NOMO-1 treated with DMSO at 0.1 percent for 48 hours (cell line): ENCODE data around the gene MROH8.
A peak's percentile ranks its signal among the peaks of the same experiment; 100 is the strongest.
"Not testable (repeated sequence)": the region's sequence is repeated elsewhere in the genome, so short reads cannot be mapped to it uniquely, and the experiment has no call there.

ENCODE experiments used
- DNase-seq: peaks from one replicate; lab custom pipeline; 2025; ENCODE audit not compliant: unreplicated experiment; lab: John Stamatoyannopoulos, UW

Gene MROH8

DNA sequence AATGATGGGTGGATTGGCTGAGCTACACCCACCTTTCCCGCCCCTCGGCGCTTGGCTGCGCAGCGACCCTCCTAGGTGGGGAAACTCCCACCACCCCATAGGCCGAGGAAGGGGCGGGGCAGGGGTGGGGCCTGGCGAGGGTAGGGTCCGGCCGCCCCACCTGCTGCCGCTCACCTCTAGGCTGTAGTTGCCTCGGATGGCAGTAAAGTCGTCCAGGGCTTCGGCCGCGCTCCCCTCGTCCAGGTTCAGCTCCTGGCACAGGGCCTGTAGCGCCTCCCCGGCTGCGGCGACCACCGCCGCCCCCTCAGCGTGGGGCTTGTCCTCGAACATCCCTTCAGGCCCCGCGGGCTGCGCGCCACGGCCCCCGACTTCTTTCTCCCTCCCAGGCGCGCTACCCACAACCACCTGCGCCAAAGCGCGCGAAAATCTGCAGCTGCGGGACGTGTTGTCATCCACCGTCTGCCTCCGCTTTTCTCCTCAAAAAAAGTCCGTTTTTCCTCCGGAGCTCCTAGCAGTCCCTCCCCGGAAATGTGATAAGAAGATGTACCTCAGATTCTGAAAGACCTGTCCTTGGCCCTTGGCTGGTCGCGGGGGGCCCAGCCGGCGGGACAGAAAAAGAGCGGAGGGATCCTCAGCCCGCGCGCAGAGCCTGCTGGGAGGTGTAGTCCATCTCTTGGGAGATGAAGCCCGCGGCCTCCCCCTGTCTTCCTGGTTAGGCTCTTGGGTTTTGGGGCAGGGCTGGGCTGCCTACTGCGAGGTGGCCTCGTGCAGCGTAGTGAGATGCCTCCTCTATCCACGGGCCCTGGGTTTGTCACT, 83.5 kb downstream of the MROH8 start, which contains the start of gene RBL1:
TSS of gene RBL1 (minus strand) at position 399 of the 816 bp plus-strand sequence. CDS start at position 330, 69 bp downstream.
- peak; percentile 80 for DNase-seq

DNA sequence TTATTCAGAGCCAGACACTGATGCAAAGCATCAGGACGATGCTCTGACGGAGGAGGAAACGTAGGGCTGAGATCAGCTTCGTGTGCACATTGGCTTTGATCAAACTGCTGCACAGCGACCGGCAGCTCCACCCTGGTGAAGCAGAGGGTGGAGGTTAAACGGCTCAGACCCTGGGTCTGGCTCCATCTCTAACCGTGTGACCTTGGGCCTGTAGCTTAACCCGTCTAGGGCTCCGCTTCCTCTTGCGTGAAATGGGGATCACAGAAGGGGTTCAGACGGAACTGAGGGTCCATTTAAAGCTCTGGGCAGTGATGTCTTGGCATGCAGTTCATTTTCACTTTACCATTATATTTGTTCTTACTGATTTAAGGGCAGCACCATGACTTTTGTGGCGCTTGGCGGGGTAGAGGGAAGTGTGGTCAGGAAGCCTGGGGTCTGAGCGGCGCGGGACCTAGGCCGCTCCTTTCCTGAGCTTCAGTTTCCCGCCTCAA, 84.2 kb downstream of the MROH8 start:
- DNase-seq, result peak; percentile 48

DNA sequence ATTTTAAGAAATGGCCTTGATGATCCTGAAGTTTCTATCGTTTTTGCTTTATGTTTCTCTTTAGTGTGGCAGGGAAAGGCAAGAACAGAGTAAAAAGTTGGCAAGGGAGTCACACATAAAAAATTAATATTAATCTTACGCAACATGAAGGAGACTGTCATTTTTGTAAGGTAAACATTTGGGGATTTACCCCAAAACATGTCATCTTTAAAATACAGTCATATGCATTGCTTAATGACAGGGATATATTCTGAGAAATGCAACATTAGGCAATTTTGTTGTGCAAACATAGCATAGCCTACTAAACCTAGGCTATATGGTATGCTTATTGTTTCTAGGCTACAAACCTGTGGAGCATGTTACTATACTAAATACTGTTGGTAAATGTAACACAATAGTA, 88.9 kb downstream of the MROH8 start:
- DNase-seq, result no peak

DNA sequence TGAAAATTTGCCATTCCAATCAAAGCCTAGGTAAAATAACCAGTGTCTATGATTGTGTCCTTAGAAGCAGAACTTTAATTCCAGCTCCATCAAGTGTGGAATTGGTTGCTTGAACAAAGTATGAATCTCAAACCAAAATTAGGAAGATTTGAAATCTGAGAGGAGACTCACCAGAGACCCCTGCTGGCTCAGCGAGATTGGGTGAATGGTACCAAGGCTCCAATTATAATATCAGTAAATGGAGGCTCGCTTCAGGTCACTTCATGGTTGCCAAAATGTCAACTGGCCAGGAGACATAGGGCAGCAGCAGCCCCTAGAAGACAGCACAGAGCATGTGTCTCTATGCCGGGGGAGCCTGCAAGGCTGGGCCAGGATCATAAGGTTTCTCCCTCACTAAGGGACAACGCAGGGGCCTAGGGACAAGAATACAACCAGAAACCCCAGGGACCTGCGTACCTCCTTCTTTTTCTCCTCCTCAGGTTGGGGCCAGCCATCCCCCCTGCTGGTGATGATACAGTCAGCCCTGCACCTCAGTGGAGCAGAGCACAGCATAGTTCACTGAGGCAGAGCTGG, 97.5 kb downstream of the MROH8 start:
- no peak for DNase-seq

DNA sequence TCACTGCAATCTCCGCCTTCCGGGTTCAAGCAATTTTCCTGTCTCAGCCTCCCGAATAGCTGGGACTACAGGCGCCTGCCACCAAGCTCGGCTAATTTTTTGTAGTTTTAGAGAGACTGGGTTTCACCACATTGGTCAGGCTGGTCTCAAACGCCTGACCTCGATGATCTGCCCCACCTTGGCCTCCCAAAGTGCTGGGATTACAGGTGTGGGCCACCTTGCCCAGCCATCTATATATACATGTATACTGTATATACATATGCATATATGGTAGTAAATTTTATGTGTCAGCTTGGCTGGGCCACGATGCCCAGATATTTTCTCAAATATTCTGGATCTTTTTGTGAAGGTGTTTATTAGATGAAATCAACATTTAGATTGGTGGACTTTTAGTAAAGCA, 102.3 kb downstream of the MROH8 start:
- DNase-seq, result no peak

DNA sequence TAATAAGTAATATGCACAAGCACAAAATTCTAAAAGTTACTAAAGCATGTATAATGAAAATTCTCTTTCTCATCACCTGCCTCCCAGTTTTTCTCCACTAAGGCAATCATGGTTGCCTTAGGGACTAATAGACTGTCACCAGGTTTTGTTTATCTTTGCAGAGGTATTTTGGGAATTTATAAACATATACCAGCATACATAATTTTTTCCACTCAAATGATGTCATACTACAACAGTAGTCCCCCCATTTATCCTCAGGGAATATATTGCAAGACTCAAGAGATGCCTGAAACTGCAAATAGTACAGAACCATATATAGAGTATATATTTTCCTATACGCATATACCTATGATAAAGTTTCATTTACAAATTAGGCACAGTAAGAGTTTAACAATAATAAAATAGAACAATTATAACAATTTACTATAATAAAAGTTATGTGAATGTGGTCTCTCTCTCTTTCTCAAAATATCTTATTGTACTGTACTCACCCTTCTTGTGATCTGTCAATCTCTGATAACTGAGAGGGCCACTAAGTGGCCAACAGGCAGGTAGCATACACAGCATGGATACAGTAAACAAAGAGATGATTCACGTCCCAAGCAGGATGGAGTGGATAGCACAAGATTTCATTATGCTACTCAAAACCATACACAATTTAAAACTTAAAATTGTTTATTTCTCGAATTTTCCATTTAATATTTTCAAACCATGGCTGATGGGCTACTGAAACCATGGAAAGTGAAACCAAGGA, 103.2 kb downstream of the MROH8 start:
- no peak for DNase-seq

DNA sequence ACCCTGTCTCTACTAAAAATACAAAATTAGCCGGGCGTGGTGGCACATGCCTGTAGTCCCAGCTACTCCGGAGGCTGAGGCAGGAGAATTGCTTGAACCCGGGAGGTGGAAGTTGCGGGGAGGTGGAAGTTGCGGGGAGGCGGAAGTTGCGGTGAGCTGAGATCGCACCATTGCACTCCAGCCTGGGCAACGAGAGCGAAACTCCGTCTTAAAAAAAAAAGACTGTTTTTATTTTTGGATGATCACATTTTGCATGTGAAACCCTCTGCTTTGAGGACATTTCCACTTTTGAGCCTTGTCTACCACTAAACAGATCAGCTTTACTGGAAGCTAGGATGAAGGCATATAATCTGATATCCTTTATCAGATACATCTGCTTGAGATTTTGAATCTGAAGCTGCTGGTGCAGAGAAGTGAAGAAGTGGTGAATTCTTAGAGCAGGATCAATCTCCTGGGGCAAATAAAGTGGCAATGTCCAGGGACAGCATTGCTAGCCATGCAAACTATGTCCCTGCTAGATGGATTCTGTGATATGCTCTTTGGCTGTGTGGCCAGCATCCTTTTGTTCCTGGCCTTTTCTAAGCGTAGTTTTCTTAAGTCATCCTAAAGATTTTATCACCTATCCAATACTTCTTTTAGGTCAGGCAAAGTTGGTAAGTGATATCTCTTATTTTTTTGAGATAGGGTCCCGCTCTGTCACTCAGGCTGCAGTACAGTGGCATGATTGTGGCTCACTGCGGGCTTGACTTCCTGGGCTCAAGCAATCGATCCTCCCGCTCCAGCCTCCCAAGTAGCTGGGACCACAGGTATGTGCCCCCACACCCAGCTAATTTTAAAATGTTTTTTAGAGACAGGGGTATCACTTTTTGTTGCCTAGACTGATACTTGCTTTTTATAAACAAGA, 106.8 kb downstream of the MROH8 start:
- DNase-seq, result no peak

DNA sequence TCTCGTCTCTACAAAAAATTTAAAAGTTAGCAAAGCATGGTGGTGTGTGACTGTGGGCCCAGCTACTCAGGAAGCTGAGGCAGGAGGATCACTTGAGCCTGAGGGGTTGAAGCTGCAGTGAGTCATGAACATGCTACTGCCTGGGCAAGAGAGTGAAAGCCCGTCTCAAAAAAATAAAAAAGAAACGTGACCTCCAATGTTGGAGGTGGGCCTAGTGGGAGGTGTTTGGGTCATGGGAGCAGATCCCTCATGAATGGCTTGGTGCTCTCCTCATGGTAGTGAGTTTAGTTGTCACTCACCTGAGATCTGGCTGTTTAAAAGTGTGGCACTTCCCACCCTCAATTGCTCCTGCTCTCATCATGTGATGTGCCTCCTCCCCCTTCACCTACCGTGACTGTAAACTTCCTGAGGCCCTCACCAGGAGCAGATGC, 107.9 kb downstream of the MROH8 start:
- DNase-seq, result no peak

DNA sequence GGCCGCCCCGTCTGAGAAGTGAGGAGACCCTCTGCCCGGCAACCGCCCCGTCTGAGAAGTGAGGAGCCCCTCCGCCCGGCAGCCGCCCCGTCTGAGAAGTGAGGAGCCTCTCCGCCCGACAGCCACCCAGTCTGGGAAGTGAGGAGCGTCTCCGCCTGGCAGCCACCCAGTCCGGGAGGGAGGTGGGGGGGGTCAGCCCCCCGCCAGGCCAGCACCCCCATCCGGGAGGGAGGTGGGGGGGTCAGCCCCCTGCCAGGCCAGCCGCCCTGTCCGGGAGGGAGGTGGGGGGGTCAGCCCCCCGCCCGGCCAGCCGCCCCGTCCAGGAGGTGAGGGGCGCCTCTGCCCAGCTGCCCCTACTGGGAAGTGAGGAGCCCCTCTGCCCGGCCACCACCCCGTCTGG, 109.8 kb downstream of the MROH8 start:
- not testable (repeated sequence) for DNase-seq

DNA sequence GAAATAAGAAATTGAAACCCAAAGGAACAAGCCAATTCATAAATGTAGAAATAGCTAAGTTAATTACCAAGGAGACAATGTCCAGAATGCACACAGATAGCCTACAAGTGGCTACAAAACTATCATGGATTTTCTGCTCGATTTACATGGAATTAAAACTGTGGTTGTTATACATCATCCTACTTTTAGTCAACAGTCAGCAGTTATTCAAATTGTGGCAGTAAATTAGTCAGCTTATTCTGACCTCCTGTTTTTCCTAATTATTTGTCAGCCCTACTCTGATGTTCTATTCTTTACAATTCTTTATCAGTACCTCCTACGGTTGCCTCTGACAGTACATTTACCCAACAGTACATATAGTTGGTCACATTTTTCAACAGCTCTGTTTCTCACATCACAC, 113.2 kb downstream of the MROH8 start:
- no peak for DNase-seq

DNA sequence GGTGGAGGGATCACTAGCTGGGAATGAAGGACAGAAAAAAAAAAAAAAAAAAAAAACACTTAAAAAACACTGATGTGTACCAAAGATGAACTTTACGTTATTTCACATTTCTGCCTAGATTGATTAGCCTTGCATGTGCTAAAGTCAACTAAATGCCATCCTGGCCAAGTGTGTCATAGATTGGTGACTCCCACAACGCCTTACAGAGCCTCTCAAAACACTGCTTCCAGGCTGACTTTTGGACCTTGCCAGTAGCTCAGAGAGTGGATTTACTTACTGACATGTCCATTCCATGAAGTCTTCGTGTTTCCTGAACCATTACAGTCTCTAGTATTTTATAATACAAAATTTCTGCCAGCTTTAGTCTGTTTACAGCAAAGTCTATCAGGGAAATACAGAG, 124.1 kb downstream of the MROH8 start:
- DNase-seq, result no peak

DNA sequence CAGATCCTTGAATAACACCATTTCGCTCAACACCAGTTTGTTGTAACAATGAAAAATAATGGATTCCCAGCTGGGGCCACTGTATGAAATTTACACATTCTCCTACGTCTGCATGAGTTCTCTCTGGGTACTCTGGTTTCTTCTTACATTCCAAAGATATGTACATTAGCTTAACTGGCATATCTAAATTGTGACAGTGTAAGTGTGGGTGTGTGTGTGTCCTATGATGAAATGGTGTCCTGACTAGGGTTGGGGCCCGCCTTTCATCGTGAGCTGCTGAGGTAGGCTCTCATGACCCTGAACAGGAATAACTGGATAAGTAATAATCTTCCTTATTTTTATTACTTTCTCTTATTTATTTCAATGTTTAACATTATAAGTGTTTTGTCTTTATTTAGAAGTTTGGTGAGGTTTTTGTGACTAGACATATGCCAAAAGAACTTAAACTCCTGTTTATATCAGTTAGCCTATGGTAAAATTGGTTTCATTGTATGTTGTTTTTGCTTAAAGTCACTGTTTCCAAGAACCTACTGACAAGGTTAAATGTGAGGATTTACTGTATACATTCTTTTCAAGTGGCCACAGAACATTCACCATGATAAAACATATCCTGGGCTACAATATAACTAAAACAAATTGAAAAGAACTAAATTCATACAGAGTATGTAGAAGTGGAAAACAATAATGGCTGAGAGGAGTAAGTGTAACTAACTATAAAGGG, 126.0 kb downstream of the MROH8 start:
- DNase-seq, result no peak
